Smooth muscle cell (in vitro differentiated cells): ENCODE measurements around the gene EPS15. TPM values are rescaled to one million over a fixed set of nuclear protein-coding genes. Genes with fewer than 3 reads are reported as not detected.
"Not testable (repeated sequence)": the region's sequence is repeated elsewhere in the genome, so short reads cannot be mapped to it uniquely, and the experiment has no call there.

Experiments
- DNase-seq: peaks from one replicate; lab custom pipeline; 2025; ENCODE audit not compliant: unreplicated experiment; lab: John Stamatoyannopoulos, UW
- H2AFZ ChIP-seq: fragments of 200-600 bp; sonication (generic); 2 replicates; pipeline ENCODE4 v1.6.0; 2016; ENCODE audit warnings: antibody characterized with exemption, low read depth, mild to moderate bottlenecking
- H3F3A ChIP-seq: fragments of 200-600 bp; sonication (generic); 2 replicates; pipeline ENCODE4 v1.6.0; 2017; ENCODE audit warnings: antibody characterized with exemption, low read depth
- H3K27ac ChIP-seq: fragments of 200-600 bp; sonication (generic); 2 replicates; pipeline ENCODE4 v1.5.1; 2016; ENCODE audit warnings: low read depth, mild to moderate bottlenecking
- H3K27me3 ChIP-seq: fragments of 200-600 bp; sonication (generic); 2 replicates; pipeline ENCODE4 v1.6.1; 2016; ENCODE audit warnings: low read depth, mild to moderate bottlenecking
- H3K36me3 ChIP-seq: fragments of 200-600 bp; sonication (generic); 2 replicates; pipeline ENCODE4 v1.5.1; 2016; ENCODE audit warnings: low read depth
- H3K4me1 ChIP-seq: fragments of 200-600 bp; sonication (generic); 2 replicates; pipeline ENCODE4 v1.5.1; 2016; ENCODE audit warnings: low read depth
- H3K4me2 ChIP-seq: fragments of 200-600 bp; sonication (generic); 2 replicates; pipeline ENCODE4 v1.6.0; 2016; ENCODE audit warnings: mild to moderate bottlenecking
- H3K4me3 ChIP-seq: fragments of 200-600 bp; sonication (generic); 2 replicates; pipeline ENCODE4 v1.5.1; 2016; ENCODE audit warnings: mild to moderate bottlenecking
- H3K79me2 ChIP-seq: fragments of 200-600 bp; sonication (generic); 2 replicates; pipeline ENCODE4 v1.6.0; 2016; ENCODE audit warnings: low read depth, mild to moderate bottlenecking
- H3K9ac ChIP-seq: fragments of 200-600 bp; sonication (generic); 2 replicates; pipeline ENCODE4 v1.6.0; 2016; ENCODE audit warnings: low read depth
- H3K9me3 ChIP-seq: fragments of 200-600 bp; sonication (generic); replicated peaks from 2 replicates; pipeline ENCODE4 v1.5.1; 2016; ENCODE audit warnings: low read depth
- H4K20me1 ChIP-seq: fragments of 200-600 bp; sonication (generic); 2 replicates; pipeline ENCODE4 v1.6.0; 2016; ENCODE audit warnings: low read depth
- WGBS: methylation state at CpG from one replicate; pipeline ENCODE4 v1.1.7; 2016; ENCODE audit warnings: low lambda C conversion rate; 5-methylcytosine and 5-hydroxymethylcytosine counted together
- polyA plus RNA-seq: library from polyadenylated mRNA; unstranded; fragments of >200 nt; fragmentation: Nextera tagmentation; extraction: Ambion mirVana; gene quantifications from 2 replicates; pipeline ENCODE4 v1.2.1, GENCODE V29; 2016
- total RNA-seq: library from RNA; depleted of rRNA; stranded (reverse); fragments of >200 nt; gene quantifications from 2 replicates; pipeline ENCODE4 v1.2.3, GENCODE V29; 2014
- TF ChIP-seq, protein P1 (sequence below): fragments of 200-600 bp; sonication (generic); IDR thresholded peaks from 2 replicates; pipeline ENCODE4 v1.5.1; 2017; ENCODE audit warnings: borderline replicate concordance, mild to moderate bottlenecking, antibody characterized with exemption; ENCODE audit not compliant: insufficient read depth, poor library complexity, severe bottlenecking

Gene EPS15
- total and polyA plus RNA-seq, 2 experiments from 2014 or later = 9.0 to 54.3 TPM

DNA sequence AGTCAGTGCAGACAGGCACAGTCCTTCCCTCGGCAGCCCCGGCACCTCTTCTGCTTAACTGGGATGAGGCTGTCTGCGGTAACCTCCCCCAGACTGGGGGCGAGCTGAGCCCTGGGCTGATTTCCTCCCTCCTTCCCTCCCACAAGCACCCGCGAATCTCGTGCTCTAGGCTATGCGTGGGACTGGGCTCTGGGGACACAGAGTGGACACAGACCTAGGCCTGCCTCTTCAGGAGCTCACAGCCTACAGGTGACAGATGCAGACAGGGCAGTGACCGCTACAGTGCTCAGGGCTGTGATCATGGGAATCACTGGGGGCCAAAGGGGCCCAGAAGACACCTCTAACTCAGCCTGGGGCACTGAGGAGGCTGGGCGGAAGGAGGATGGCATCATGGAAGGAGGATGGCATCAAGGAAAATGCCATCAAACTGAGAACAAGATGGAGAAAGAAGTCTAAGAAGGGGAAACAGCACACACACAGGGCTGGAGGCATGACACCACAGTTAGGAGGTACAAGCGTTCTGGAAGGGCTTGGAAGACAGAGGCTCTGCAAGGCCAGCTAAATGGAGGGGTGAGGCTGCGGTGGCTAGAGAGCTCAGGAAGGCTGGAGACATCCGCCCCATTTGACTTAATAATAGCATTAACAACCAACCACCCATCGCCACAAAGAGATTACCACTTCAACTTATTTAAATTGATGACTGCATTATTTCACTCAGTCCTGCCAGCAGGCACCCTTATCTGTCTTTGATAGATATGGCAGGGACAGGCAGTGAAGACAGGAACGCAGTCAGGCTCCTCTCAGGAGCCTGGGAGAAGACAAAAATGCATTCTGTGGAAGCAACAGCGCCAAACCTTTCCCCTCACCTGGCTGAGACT lies 192.9 kb downstream of the EPS15 start:
- WGBS = 65% methylated on average over 16 of the region's 16 CpGs
- no peak for DNase-seq

DNA sequence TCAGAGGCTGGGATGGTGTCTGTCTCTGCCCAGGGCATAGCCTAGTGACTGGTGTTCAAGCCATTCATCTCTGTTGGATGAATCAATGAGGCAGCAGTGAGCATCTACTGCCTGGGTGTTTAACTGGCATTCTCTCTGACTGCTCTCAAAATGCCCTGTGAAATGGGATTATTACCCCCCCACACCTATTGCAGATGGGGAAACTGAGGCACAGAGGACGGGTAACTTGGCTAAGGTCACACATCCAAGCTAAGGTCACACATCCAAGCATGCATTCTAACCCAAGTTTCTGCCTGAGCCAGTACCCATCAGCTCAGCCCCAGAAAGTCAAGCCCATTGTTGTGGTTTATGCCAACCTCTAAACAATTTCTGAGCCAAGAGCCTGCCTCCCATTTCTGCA lies 193.7 kb downstream of the EPS15 start:
- TF ChIP-seq, protein P1, sequence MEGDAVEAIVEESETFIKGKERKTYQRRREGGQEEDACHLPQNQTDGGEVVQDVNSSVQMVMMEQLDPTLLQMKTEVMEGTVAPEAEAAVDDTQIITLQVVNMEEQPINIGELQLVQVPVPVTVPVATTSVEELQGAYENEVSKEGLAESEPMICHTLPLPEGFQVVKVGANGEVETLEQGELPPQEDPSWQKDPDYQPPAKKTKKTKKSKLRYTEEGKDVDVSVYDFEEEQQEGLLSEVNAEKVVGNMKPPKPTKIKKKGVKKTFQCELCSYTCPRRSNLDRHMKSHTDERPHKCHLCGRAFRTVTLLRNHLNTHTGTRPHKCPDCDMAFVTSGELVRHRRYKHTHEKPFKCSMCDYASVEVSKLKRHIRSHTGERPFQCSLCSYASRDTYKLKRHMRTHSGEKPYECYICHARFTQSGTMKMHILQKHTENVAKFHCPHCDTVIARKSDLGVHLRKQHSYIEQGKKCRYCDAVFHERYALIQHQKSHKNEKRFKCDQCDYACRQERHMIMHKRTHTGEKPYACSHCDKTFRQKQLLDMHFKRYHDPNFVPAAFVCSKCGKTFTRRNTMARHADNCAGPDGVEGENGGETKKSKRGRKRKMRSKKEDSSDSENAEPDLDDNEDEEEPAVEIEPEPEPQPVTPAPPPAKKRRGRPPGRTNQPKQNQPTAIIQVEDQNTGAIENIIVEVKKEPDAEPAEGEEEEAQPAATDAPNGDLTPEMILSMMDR = no peak
- Histone ChIP-seq H3K9ac (no peak overlapping the region), H3K36me3 (no peaks in the 10 kb centered on the region), H3K27me3 (no peaks in the 10 kb centered on the region), H3K4me2 (no peak overlapping the region), H3K79me2 (no peaks in the 10 kb centered on the region), H2AFZ (no peak overlapping the region), H4K20me1 (no peaks in the 10 kb centered on the region), H3K9me3 (no peaks in the 10 kb centered on the region), H3K4me3 (no peak overlapping the region), H3K4me1 (no peaks in the 10 kb centered on the region), H3K27ac (no peak overlapping the region), H3F3A (peaks cover 10% of the 10 kb centered on the region)
- WGBS = 91% methylated on average over 1 of the region's 1 CpG
- DNase-seq = no peak

More for the DNA sequence above, 192.9 kb downstream of the EPS15 start:
- H2AFZ ChIP-seq = no peak overlapping the region
- no peak overlapping the region for H3K27ac ChIP-seq
- H3K27me3 ChIP-seq = no peaks in the 10 kb centered on the region
- H3K4me1 ChIP-seq = peaks cover 5% of the 10 kb centered on the region
- no peaks in the 10 kb centered on the region for H3K9me3 ChIP-seq
- no peak overlapping the region for H3K4me2 ChIP-seq
- peaks cover 10% of the 10 kb centered on the region for H3F3A ChIP-seq
- no peaks in the 10 kb centered on the region for H3K79me2 ChIP-seq
- no peaks in the 10 kb centered on the region for H4K20me1 ChIP-seq
- TF ChIP-seq, protein P1 = no peak
- H3K9ac ChIP-seq = no peak overlapping the region
- H3K36me3 ChIP-seq = no peaks in the 10 kb centered on the region
- no peak overlapping the region for H3K4me3 ChIP-seq

DNA sequence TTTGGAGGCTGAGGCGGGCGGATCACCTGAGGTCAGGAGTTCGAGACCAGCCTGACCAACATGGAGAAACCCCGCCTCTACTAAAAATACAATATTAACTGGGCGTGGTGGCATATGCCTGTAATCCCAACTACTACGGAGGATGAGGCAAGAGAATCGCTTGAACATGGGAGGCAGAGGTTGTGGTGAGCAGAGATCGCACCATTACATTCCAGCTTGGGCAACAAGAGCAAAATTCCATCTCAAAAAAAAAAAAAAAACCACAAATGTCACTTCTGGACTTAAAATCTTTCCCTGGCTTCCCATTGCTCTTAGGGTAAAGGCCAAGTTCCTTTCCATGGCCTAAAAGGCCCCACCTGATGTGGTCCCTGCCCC lies 194.1 kb downstream of the EPS15 start:
- WGBS = 95% methylated on average over 8 of the region's 8 CpGs
- not testable (repeated sequence) for DNase-seq

DNA sequence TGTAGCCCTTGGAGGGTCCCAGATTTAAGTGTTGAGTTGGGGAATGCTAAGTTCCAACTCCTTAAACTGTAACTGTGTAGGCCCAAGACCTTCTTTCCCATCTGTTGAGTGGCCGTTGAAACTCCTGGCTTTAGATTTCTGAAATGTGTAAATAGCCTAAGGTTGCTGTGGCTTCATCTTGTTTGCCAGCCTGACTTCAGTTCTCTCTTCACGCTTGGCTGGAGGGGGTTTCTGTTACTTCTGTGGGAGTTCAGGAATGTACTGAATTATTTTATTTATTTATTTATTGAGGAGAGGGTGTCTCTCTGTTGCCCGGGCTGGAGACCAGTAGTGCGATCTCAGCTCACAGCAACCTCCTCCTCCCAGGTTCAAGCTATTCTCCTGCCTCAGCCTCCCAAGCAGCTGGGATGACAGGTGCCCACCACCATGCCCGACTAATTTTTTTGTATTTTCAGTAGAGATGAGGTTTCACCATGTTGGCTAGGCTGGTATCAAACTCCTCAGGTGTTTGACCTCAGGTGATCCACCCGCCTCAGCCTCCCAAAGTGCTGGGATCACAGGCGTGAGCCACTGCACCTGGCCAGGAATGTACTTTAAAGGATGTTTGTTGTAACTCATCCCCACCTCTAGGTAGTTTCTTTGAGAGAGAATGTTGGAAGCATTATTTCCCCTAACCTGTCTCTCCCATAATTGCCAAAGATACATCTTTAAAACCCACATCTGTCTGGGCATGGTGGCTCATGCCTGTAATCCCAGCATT lies 194.6 kb downstream of the EPS15 start:
- Histone ChIP-seq H4K20me1 (no peaks in the 10 kb centered on the region), H3K27ac (no peak overlapping the region), H3K36me3 (no peaks in the 10 kb centered on the region), H3K27me3 (no peaks in the 10 kb centered on the region), H3K4me3 (no peak overlapping the region), H3K79me2 (no peaks in the 10 kb centered on the region), H3F3A (peaks cover 10% of the 10 kb centered on the region), H3K9me3 (no peaks in the 10 kb centered on the region), H2AFZ (no peak overlapping the region), H3K9ac (no peak overlapping the region), H3K4me2 (no peak overlapping the region), H3K4me1 (no peaks in the 10 kb centered on the region)
- DNase-seq = no peak
- 88% methylated on average over 7 of the region's 7 CpGs for WGBS
- TF ChIP-seq, protein P1 = no peak

More for the DNA sequence above, 194.1 kb downstream of the EPS15 start:
- H3K27me3 ChIP-seq, H2AFZ ChIP-seq, H3K9me3 ChIP-seq, H3K4me3 ChIP-seq, H3K79me2 ChIP-seq, H3K4me1 ChIP-seq, H4K20me1 ChIP-seq, H3K27ac ChIP-seq, H3K36me3 ChIP-seq, H3K9ac ChIP-seq, H3F3A ChIP-seq, H3K4me2 ChIP-seq: not testable (repeated sequence)
